Measurements from ENCODE around the gene PPP1R13B. TPM values are rescaled to one million over a fixed set of nuclear protein-coding genes. Genes with fewer than 3 reads are reported as not detected.

PPP1R13B gene
- total and polyA plus RNA-seq, 11 donors = 27.5 to 96.2 (median 75.4) TPM

DNA sequence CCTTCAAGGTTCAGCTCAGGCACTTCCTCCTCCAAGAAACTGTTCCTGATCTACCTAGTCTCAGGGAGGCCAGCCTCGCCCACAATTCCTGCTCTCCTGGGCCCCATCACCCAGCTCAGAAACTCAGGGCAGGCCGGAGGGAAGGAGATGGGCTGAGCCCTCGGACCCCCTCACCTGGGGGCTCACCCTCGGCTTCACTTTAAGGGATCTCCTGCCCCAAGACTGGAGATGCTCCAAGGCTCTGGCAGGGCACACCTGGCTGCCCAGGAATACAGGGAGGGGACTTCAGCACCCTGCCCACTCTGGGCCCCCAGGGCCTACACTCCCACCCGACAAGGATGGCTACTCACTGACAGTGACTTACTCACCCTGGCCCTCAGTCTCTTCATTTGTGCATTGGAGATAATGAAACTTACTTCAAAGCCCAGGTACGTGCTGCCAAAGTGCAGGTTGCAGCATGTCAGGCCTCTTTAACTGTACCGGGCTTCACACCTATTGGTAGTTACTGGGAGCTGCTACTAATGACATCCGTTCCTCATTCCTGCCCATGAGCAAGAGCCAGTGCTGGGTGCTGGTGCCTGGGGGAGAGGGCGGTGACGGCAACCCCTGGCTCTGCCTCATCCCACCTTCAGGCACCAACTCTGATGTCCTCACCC lies 21.0 kb upstream of the PPP1R13B start:
- Histone ChIP-seq H3K27me3 (no peaks in the 10 kb centered on the region), H3K36me3 (no peaks in the 10 kb centered on the region), H3K27ac (peak overlapping the region; percentile 68 to 87 (median 77)), H3K4me1 (peaks cover 0 to 53% (median 19%) of the 10 kb centered on the region in 12 donors), H3K4me3 (no peak overlapping the region), H3K9me3 (no peaks in the 10 kb centered on the region)
- WGBS, 4 donors = 93 to 94% (median 94%) methylated on average over 9 to 10 of the region's 10 CpGs
- intact Hi-C loops (cut with DNase I) = no loop called here
- ATAC-seq (no peak), DNase-seq (peak in 1 of 5 donors; percentile 17)
- no peak for TF ChIP-seq POLR2A (IDR thresholded peaks at IDR 0.05)
- TF ChIP-seq, protein P1, sequence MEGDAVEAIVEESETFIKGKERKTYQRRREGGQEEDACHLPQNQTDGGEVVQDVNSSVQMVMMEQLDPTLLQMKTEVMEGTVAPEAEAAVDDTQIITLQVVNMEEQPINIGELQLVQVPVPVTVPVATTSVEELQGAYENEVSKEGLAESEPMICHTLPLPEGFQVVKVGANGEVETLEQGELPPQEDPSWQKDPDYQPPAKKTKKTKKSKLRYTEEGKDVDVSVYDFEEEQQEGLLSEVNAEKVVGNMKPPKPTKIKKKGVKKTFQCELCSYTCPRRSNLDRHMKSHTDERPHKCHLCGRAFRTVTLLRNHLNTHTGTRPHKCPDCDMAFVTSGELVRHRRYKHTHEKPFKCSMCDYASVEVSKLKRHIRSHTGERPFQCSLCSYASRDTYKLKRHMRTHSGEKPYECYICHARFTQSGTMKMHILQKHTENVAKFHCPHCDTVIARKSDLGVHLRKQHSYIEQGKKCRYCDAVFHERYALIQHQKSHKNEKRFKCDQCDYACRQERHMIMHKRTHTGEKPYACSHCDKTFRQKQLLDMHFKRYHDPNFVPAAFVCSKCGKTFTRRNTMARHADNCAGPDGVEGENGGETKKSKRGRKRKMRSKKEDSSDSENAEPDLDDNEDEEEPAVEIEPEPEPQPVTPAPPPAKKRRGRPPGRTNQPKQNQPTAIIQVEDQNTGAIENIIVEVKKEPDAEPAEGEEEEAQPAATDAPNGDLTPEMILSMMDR (IDR thresholded peaks at IDR 0.05) = no peak

DNA sequence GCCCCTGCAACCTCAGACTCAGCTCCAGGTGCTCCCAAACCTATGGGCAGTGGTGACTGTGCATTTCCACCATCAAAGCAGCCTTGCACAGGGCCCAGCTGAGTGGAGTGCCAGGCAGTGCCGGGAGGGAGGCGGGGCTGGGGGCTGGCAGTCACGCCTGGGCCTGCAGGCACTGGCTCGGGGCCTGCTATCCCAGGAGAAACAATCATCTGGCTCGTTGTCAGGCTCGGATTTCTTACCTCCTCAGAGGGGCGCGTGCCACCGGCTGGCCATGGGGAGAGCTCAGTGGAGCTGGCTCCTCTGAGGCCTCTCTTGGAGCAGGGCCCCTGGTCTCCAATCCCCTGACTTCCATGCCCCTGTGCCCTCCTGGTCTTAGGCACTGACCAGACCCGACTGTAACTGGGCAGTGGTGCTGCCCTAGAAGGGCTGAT lies 20.2 kb upstream of the PPP1R13B start:
- H3K4me1 ChIP-seq = peaks cover 0 to 50% (median 15%) of the 10 kb centered on the region in 12 donors
- intact Hi-C loops (cut with DNase I) = no loop called here
- peak overlapping the region; percentile 68 to 87 (median 77) for H3K27ac ChIP-seq
- H3K4me3 ChIP-seq = no peak overlapping the region
- no peaks in the 10 kb centered on the region for H3K9me3 ChIP-seq
- no peaks in the 10 kb centered on the region for H3K27me3 ChIP-seq
- TF ChIP-seq POLR2A (IDR thresholded peaks at IDR 0.05) = no peak
- TF ChIP-seq, protein P1 (IDR thresholded peaks at IDR 0.05) = no peak
- peak; percentile 75 to 86 (median 82) for ATAC-seq
- WGBS, 4 donors = 17 to 59% (median 39%) methylated on average over 4 to 10 of the region's 10 CpGs
- no peaks in the 10 kb centered on the region for H3K36me3 ChIP-seq
- DNase-seq = peak in 4 of 5 donors; percentile 74 to 84 (median 78)

DNA sequence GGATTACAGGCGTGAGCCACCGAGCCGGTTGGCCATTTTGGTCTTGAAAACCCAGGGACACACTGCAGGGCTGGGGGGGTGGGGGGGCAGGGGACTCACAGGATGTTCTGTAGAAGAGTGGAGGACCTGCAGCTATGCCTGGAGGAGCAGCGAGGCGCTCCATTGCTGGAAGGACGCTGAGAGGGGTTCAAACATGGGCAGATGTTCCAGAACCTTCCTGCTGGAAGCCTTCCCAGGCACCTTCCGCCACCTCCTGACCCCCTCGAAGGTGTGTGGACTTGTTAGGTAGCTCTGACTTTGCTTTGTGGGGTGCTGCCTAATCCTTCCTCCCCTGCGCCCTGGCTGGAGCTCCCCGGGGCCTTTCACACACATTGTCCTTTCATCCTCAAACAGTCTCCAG lies 19.6 kb upstream of the PPP1R13B start:
- TF ChIP-seq POLR2A (IDR thresholded peaks at IDR 0.05) = no peak
- TF ChIP-seq, protein P1 (IDR thresholded peaks at IDR 0.05) = no peak
- WGBS, 4 donors = 85 to 96% (median 94%) methylated on average over 9 to 10 of the region's 10 CpGs
- intact Hi-C loops (cut with DNase I) = no loop called here
- Histone ChIP-seq H3K4me3 (no peak overlapping the region), H3K36me3 (no peaks in the 10 kb centered on the region), H3K9me3 (no peaks in the 10 kb centered on the region), H3K27ac (peak overlapping the region; percentile 27 to 87 (median 77)), H3K4me1 (peaks cover 0 to 50% (median 10%) of the 10 kb centered on the region in 12 donors), H3K27me3 (no peaks in the 10 kb centered on the region)
- ATAC-seq = no peak
- peak in 1 of 5 donors; percentile 31 for DNase-seq

DNA sequence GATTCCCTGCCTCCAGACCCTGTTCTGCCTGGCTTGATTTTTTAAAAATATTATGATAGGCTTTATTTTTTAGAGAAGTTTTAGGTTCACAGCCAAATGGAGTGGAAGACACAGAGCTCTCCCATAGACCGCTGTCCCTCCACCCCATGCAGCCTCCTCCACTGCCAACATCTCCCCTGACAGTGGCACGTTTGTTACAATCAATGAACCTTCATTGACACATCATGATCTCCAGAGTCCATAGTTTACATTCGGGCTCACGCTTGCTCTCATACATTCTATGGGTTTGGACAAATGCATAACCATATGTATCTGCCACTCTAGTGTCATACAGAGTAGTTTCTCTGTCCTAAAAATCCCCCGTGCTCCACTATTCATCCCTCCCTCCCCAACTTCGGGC lies 15.9 kb upstream of the PPP1R13B start:
- Histone ChIP-seq H3K9me3 (no peaks in the 10 kb centered on the region), H3K27me3 (no peaks in the 10 kb centered on the region), H3K4me3 (no peak overlapping the region), H3K36me3 (no peaks in the 10 kb centered on the region), H3K4me1 (peaks cover 0 to 44% (median 7%) of the 10 kb centered on the region in 12 donors), H3K27ac (peak overlapping the region in 4 of 12 donors; percentile 36 to 81 (median 72))
- DNase-seq = peak in 2 of 5 donors; percentile 6 to 7
- TF ChIP-seq, protein P1 (IDR thresholded peaks at IDR 0.05) = no peak
- TF ChIP-seq POLR2A (IDR thresholded peaks at IDR 0.05) = no peak
- ATAC-seq = no peak
- intact Hi-C loops (cut with DNase I) = loop anchor here in 1 of 10 donors (5.0 kb wide), 2 partner anchors 36 to 51 kb away; no protein-coding TSS in a partner anchor
- 82 to 88% (median 87%) methylated on average over 6 of the region's 6 CpGs for WGBS, 4 donors

Data from heart left ventricle (tissue), 16 donors.